ENCODE results near the gene CTDSPL. TPM values are rescaled to one million over a fixed set of nuclear protein-coding genes. Genes with fewer than 3 reads are reported as not detected.

CTDSPL gene
- total RNA-seq, 1 experiment from 2014 or later: 7.7 TPM

DNA sequence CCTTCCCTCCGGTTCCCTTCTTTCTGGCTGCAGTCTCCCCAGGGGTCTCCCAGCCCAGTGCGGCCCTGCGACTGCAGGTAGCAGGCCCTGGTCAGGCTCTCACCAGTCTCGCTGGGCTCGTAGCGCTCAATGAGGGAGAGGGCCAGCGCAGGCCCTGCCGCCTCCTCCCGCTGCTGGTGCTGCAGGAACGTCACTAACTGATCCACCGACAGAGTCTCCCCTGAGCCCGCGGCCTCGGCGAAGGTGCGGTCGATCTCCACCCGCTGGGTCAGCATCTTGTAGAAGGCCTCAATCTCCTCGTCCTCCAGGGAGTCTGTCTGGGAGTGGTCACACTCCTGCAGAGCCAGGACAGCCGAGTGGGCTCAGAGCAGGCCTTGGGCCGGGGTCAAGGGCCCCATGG lies 149.4 kb downstream of the CTDSPL start:
- Histone ChIP-seq H3K4me3 (no peak overlapping the region), H3K36me3 (no peaks in the 10 kb centered on the region), H3K27me3 (no peaks in the 10 kb centered on the region), H3K27ac (no peak overlapping the region), H3K4me1 (no peaks in the 10 kb centered on the region), H3K9me3 (replicated peaks) (no peaks in the 10 kb centered on the region)
- DNase-seq: no peak

DNA sequence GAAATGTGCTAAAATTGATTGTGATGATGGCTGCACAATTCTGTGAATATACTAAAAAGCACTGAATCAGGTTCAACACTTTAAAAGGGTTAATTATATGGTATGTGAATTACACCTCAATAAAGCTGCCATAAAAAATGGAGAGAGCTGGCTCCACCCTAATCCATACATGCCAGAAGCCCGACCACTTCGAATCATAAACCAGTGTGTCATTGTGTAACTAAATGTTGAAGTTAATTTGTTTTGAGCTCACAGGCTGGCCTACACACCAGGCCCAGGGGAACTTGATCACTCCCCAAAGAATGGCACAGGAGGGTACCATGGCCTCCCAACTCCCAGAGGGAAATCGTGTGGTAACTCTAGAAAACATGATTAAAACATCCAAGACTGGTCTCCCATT lies 153.8 kb downstream of the CTDSPL start:
- H3K4me1 ChIP-seq: no peaks in the 10 kb centered on the region
- H3K9me3 ChIP-seq (replicated peaks): no peaks in the 10 kb centered on the region
- H3K4me3 ChIP-seq: no peak overlapping the region
- no peak for DNase-seq
- no peaks in the 10 kb centered on the region for H3K27me3 ChIP-seq
- H3K36me3 ChIP-seq: no peaks in the 10 kb centered on the region
- no peak overlapping the region for H3K27ac ChIP-seq

DNA sequence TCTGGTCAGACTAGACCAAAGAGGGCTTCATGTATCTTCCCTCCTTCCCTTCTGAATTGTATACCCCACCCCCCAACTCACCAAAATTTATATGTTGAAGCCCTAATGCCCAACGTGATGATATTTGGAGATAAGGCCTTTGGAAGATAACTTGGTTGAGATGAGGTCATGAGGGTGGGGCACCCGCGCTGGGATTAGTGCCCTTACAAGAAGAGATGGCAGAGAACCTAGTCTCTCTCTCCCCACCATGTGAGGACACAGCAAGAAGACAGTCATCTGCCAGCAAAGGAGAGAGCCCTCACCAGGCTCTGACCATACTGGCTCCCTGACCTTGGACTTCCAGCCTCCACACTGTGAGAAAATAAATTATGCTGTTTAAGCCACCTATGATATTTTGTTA lies 154.3 kb downstream of the CTDSPL start:
- H3K4me1 ChIP-seq: no peaks in the 10 kb centered on the region
- no peak overlapping the region for H3K27ac ChIP-seq
- H3K36me3 ChIP-seq: no peaks in the 10 kb centered on the region
- DNase-seq: no peak
- no peak overlapping the region for H3K4me3 ChIP-seq
- no peaks in the 10 kb centered on the region for H3K9me3 ChIP-seq (replicated peaks)
- H3K27me3 ChIP-seq: no peaks in the 10 kb centered on the region

DNA sequence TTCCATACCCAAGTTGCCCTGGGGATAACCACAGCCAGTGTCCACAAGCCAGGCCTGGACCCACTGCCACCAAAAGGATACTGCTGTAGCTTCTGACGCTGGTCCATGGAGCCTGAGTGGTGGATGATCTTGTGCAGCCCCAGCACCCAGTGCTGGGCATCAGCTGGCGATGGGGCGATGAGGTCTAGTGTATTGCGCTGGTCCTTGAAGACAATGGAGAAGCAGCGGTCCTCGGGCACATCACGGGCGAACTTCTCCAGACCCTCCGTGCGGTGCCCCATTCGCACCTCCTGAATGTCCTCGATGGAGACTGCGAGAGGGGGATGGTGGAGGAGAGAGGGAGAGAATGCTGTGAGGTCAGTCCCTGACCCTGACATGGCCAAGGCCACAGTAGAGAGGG lies 154.7 kb downstream of the CTDSPL start:
- Histone ChIP-seq H3K4me3 (no peak overlapping the region), H3K27me3 (no peaks in the 10 kb centered on the region), H3K36me3 (no peaks in the 10 kb centered on the region), H3K27ac (no peak overlapping the region), H3K9me3 (replicated peaks) (no peaks in the 10 kb centered on the region), H3K4me1 (no peaks in the 10 kb centered on the region)
- no peak for DNase-seq

DNA sequence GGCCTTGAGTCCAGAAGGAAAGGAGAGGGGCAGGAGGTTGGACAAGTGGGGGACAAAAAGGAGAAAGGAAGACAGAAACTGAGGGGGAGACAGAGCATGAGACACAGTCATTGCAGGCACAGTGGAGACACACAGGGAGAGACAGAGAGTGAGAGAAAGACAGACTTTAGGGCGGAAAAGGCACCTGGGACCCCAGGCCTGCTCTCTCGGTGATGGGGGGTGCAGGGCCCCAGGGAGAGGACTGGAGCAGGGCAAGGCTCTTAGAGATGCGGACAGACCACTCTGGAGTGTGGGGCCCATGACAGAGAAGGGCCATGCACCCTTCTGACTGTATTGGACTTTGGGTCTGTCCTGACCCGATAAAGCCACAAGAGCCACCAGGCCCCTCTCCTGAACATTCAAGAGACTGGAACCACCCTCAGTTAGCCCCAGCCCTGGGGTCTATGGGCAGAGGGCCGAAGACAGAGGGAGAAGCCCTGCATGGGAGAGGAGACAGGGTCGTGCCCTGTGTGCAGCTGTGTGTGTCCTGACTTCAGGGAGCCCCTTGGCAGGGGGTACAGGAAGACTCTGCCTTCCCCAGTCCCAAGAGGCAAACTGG lies 155.3 kb downstream of the CTDSPL start:
- Histone ChIP-seq H3K9me3 (replicated peaks) (no peaks in the 10 kb centered on the region), H3K27me3 (no peaks in the 10 kb centered on the region), H3K27ac (no peak overlapping the region), H3K4me3 (no peak overlapping the region), H3K36me3 (no peaks in the 10 kb centered on the region), H3K4me1 (no peaks in the 10 kb centered on the region)
- no peak for DNase-seq

DNA sequence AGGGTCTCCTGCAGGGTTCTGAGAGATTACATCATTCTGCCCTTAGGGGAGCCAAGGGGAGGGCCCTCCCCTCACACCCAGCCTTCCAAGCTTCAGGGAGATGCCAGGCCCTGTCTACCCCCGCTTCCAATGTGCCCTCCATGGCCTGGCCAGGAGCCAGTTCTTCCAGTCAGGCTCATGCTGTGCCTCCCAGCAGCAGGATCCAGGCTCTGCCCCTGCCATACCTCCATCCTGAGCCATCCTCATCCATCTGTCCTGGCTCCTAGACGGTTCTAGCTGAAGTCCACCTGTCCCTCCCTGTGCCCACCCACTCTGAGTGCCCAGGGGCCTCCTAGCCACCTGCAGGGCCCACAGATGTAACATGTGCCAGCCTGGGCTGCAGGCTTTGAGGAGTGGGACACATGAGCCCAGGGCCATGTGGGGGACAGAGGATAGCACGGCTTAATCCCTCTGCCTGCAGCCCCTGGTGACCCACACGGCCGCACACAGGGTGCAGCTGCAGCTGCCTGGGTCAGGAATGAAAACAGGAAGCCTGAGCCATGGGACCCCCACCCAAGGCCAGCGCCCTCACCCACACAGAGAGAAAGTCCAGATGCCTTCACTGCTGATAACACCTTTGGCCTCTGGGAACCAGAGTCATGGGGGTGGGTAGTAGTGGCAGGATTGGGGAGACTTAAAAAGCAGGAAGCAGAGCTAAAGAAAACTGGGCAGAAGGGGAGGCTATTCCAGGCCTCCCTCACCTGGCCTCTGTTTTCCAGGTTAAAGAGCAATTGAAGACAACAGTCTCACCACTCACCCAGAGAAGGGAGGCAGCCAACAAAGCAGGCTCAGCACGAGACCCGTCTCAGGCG lies 156.0 kb downstream of the CTDSPL start:
- H3K4me3 ChIP-seq: no peak overlapping the region
- H3K4me1 ChIP-seq: no peaks in the 10 kb centered on the region
- no peak for DNase-seq
- H3K36me3 ChIP-seq: no peaks in the 10 kb centered on the region
- H3K9me3 ChIP-seq (replicated peaks): no peaks in the 10 kb centered on the region
- no peaks in the 10 kb centered on the region for H3K27me3 ChIP-seq
- no peak overlapping the region for H3K27ac ChIP-seq

DNA sequence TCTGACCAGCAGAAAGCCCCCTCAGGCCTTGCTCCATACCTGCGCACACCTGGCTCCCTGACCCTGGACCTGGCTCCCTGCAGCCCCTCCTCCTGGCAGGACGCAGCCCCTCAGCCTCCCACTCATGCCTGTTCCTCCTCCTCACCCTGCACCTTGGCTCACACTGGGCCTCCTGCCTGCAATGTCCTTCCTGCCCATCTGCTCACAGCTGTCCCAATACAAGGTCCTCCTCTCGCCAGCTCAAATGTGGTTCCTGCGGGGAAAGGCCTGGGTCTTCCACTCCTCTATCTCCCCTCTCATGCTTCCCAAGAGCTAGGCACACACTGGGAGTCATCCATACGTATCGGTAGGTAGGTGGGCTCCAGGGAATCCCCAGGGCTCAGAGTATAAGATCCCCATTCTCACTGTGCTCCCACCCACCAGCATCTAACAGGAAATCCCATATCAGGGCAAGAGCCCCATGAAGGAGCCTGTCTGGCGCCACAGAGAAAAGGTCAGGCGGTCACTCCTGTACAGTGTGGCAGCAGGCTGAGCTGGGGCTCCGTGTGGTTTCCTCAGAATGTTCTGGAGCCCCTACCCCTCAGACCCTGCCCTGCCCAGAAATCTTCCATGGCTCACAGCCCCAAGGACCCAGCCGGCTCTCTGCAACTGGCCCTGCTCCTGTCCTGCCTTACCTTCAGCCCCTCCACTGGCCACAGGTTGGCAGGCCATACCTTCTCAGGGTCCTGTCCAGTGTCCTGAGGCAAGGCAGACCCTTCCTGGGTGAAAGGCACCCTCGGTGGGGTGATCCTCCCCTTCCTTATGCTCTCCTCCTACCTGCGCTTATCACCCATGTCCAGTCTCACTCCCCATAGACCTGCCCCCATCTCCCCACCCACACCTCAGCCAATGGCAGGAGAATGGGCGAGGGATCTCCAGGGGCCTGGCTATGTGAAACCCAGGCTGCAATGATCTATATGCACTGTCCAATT lies 156.9 kb downstream of the CTDSPL start:
- Histone ChIP-seq H3K9me3 (replicated peaks) (no peaks in the 10 kb centered on the region), H3K4me1 (no peaks in the 10 kb centered on the region), H3K4me3 (no peak overlapping the region), H3K27ac (no peak overlapping the region), H3K36me3 (no peaks in the 10 kb centered on the region), H3K27me3 (no peaks in the 10 kb centered on the region)
- DNase-seq: no peak

DNA sequence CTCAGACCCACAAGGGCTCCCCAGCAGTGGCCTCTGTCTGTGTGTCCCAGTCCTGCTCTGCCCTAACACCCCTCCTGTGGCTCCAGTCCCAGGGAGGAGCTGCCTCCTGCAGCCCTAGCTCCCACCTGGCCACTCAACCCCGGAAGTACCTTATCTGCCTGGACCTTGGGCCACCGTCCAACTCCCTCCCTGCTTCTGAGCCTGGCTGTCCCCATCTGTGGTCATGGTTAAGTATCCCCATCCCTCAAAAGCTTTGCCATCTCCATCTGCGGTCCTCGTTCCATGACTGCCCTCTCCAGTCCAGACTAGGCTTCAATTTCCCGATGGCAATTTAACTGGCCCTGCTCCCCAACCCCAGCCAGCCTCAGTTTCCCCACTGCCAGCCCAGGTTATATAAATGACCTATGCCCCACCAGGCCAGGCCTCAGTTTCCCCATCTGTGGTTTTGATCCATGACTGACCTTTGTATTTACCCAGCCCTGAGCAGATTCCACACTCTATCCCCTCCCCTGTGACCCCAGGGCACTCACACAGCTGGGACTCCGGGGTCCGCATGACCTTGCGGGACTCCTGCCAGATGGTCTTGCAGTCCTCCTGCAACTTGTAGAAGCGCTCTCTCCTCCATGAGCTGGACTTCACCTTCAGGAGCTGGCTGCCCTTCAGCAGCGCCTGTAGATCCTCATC lies 158.1 kb downstream of the CTDSPL start:
- no peak overlapping the region for H3K4me3 ChIP-seq
- H3K36me3 ChIP-seq: no peaks in the 10 kb centered on the region
- no peaks in the 10 kb centered on the region for H3K4me1 ChIP-seq
- no peaks in the 10 kb centered on the region for H3K27me3 ChIP-seq
- H3K27ac ChIP-seq: no peak overlapping the region
- no peak for DNase-seq
- no peaks in the 10 kb centered on the region for H3K9me3 ChIP-seq (replicated peaks)

DNA sequence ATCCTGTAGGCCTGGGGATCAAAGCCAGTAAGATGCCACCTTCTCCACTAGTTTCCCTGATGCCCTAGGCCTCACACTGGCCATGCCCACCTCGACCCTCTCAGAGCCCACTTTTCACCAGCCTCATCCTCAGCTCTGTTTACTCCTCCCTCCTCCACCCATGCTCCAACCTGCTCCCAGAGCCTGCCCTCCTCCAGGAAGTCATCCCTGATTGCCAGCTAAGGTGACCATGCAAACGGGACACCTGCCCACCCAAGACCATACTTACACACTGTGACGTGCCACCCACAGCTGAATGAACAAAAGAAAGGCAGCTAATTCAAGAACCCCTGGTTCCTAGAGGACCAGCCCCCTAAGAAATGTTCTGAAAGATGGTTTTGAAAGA lies 158.7 kb downstream of the CTDSPL start:
- H3K9me3 ChIP-seq (replicated peaks): no peaks in the 10 kb centered on the region
- DNase-seq: no peak
- H3K27me3 ChIP-seq: no peaks in the 10 kb centered on the region
- peaks cover under 1% of the 10 kb centered on the region; the same call in 1 of the 2 replicates for H3K4me1 ChIP-seq
- H3K36me3 ChIP-seq: no peaks in the 10 kb centered on the region
- no peak overlapping the region for H3K4me3 ChIP-seq
- no peak overlapping the region for H3K27ac ChIP-seq

DNA sequence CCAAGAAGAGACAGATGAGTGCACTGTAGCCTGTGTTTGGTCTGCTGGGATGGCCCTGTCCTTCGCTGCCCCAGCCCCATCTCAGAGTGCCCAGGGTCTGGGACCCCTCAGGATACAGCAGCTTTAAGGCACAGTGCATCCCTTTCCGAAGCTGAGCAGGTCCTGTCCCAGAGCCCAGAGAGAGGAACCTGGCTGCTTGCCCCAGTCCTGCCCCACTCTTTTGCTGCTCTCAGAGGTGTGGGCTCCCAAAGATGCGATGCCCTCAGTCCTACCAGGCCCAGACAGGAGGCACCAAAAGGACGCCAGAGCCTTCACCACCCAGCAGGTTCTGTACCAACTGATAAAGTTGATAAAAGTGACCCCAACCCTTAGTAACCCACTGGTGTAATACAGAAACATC lies 159.5 kb downstream of the CTDSPL start:
- no peaks in the 10 kb centered on the region for H3K9me3 ChIP-seq (replicated peaks)
- no peaks in the 10 kb centered on the region for H3K27me3 ChIP-seq
- peaks cover 5% of the 10 kb centered on the region; the same call in 1 of the 2 replicates for H3K4me1 ChIP-seq
- DNase-seq: no peak
- no peak overlapping the region for H3K4me3 ChIP-seq
- no peaks in the 10 kb centered on the region for H3K36me3 ChIP-seq
- no peak overlapping the region for H3K27ac ChIP-seq

DNA sequence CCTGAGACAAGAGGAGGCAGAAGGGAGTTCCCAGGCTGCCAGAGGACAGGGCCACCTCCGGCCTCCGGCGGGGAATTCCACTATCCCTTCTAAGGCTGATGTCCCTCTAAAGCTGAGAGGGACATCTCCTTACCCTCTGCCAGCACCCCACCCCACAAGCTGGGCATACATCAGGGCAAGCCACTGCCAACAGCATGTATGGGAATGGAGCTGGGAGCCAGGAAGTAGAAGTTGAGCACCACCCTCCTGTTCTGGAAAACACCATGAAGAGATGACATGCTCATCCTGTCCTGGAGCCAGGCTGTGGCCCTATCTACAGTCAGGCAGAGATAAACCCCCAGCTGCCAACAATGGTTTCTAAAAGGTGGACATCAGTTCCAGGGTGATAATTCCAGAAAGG lies 160.6 kb downstream of the CTDSPL start:
- H3K27ac ChIP-seq: no peak overlapping the region
- no peaks in the 10 kb centered on the region for H3K27me3 ChIP-seq
- no peak overlapping the region for H3K4me3 ChIP-seq
- no peaks in the 10 kb centered on the region for H3K36me3 ChIP-seq
- DNase-seq: no peak
- no peaks in the 10 kb centered on the region for H3K9me3 ChIP-seq (replicated peaks)
- peaks cover 5% of the 10 kb centered on the region; the same call in 1 of the 2 replicates for H3K4me1 ChIP-seq

DNA sequence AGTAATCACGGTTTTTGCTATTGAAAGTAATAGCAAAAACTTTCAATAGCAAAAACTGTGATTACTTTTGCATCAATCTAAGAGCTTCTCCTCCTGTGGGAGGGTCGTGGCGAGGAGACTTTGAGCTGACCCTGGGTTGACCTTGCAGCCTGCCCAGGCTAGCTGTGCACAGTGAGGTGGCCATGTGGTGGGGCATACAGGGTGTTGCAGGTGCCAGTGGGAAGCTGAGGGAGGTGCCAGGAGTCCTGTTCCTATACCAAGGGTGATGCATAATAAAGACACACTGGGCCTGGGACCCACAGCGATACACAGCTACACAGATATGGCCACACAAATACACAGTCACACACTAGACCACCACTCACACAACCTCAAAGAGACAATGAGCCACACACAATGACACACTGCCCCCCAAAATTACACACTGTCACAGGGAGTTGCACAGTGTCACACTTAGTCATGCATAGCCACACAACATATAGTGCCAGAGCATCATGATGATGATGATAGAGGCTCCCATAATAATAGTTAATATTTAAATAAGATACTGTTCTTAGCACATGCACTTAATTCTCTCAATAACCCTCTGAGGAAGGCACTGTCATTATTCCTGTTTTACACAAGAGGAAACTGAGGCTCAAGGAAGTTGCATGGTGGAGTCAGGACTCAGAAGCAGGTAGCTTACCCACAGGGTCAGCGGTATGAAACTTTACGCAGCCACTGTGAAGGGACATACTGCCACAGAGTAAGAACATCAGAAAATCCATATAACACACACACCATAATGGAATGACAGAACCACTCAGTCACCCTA lies 161.4 kb downstream of the CTDSPL start:
- Histone ChIP-seq H3K9me3 (replicated peaks) (no peaks in the 10 kb centered on the region), H3K27ac (no peak overlapping the region), H3K4me1 (peaks cover 5% of the 10 kb centered on the region; the same call in 1 of the 2 replicates), H3K36me3 (no peaks in the 10 kb centered on the region), H3K27me3 (no peaks in the 10 kb centered on the region), H3K4me3 (no peak overlapping the region)
- DNase-seq: no peak

DNA sequence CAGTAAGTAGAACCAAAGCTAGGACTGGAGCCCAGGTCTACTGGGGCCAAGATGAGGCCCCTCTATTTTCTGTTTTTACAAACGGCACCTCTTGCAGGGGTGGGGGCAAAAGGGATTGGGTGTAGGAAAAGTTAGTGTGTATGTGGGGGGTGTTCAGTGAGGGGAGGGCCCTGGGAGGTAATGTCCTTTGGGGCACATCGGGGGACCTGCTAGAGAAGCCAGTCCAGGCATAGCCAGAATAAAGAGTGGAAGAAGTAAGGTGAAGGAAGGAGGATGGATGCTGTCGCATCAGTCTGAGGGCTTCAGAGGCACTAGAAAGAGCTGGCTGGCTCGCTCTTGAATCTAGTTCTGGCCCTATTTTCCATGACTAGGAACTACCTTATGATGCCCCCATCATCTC lies 165.2 kb downstream of the CTDSPL start:
- no peak for DNase-seq
- H3K36me3 ChIP-seq: no peaks in the 10 kb centered on the region
- H3K4me1 ChIP-seq: peaks cover 5% of the 10 kb centered on the region; the same call in 1 of the 2 replicates
- H3K27me3 ChIP-seq: no peaks in the 10 kb centered on the region
- H3K9me3 ChIP-seq (replicated peaks): no peaks in the 10 kb centered on the region
- H3K4me3 ChIP-seq: no peak overlapping the region
- no peak overlapping the region for H3K27ac ChIP-seq
